Suppressor macrophage (primary cell): ENCODE data around the gene HIGD1A.

Source experiments
- DNase-seq, 4 experiments: peaks; one replicate each; pipeline ENCODE4 v3.0.0-alpha.2; 2020 to 2022

HIGD1A gene

DNA sequence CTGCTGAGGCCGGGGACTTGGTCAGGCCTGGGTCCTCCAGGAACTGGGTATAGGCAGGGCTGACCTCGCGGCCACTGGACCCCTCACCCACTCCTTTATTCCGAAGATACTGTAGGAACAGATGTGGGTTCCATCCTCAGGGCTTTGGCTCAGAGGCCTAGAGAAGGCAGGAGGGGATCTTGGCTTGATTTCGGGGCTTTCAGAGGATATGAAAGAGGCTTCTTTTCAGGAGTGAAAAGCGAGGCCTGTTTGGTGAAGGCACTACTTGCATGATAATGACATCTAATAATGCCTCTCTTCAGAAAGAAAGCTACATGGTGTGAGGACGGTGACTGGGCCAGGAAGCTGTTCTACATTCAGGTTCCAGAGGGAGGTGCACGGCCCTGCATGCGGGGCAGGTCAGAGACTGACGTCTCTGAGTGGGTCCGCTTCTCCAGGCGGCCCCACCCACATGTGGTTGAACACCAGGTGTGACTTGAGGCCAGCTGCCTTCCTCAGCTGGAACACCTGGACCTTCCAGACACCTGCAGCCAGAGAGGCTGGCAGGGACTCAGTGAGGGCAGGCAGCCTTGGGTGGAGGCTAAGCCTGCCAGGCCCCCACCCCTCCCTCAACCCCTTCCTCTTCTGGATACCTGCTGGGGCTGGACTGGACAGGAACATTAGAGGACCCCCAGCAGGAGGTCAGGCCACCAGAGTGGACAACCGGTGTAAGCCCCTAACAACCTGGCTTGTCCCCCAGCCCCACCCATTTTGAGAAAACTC lies 70.6 kb downstream of the HIGD1A start:
- no peak for DNase-seq
